A673 (cell line): Measurements from ENCODE around the gene ARHGEF28. TPM values are rescaled to one million over a fixed set of nuclear protein-coding genes. Genes with fewer than 3 reads are reported as not detected.

Experiments
- BruUV-seq: library from RNA; stranded (reverse); fragments of 400-500 nt; replicated peaks from 2 replicates; lab custom pipeline; 2021; lab: Mats Ljungman, UMichigan
- CTCF ChIA-PET: fragments of 300-600 bp; sonication (Branson Sonifier 250); formaldehyde crosslinking; loops from one replicate; lab custom pipeline; 2022; ENCODE audit warnings: antibody characterized with exemption; lab: Charles Lee
- POLR2A ChIA-PET: fragments of 300-600 bp; sonication (Branson Sonifier 250); formaldehyde crosslinking; loops from one replicate; lab custom pipeline; 2022; ENCODE audit warnings: antibody characterized with exemption; ENCODE audit not compliant: low non-redundant PET; lab: Charles Lee
- DNase-seq: peaks from one replicate; pipeline ENCODE4 v3.0.0-alpha.2; 2015; ENCODE audit warnings: low spot score
- H3K27ac ChIP-seq: fragments of 200-600 bp; sonication (generic); 2 replicates; pipeline ENCODE4 v1.5.1; 2016; ENCODE audit warnings: mixed run types, low read depth, mild to moderate bottlenecking, mixed read lengths, antibody characterized with exemption, low read length; ENCODE audit not compliant: poor library complexity, severe bottlenecking
- H3K27me3 ChIP-seq: fragments of 200-600 bp; sonication (generic); replicated peaks from 2 replicates; pipeline ENCODE4 v1.6.1; 2017; ENCODE audit warnings: mixed run types, low read depth, mild to moderate bottlenecking, mixed read lengths, antibody characterized with exemption, low read length; ENCODE audit not compliant: insufficient read depth, poor library complexity
- H3K36me3 ChIP-seq: fragments of 200-600 bp; sonication (generic); 2 replicates; pipeline ENCODE4 v1.6.1; 2016; ENCODE audit warnings: mixed run types, mild to moderate bottlenecking, mixed read lengths, antibody characterized with exemption, low read length; ENCODE audit not compliant: insufficient read depth, poor library complexity, severe bottlenecking
- H3K4me1 ChIP-seq: fragments of 200-600 bp; sonication (generic); 2 replicates; pipeline ENCODE4 v1.6.1; 2017; ENCODE audit warnings: mixed run types, mild to moderate bottlenecking, mixed read lengths, antibody characterized with exemption, low read length; ENCODE audit not compliant: insufficient read depth, poor library complexity, severe bottlenecking
- H3K4me3 ChIP-seq: fragments of 200-600 bp; sonication (generic); 2 replicates; pipeline ENCODE4 v1.5.1; 2016; ENCODE audit warnings: low read depth, mixed run types, mild to moderate bottlenecking, mixed read lengths, low read length; ENCODE audit not compliant: poor library complexity, severe bottlenecking
- H3K9me3 ChIP-seq: fragments of 200-600 bp; sonication (generic); 2 replicates; pipeline ENCODE4 v1.6.1; 2016; ENCODE audit warnings: mixed run types, low read depth, mild to moderate bottlenecking, mixed read lengths, antibody characterized with exemption, low read length; ENCODE audit not compliant: poor library complexity, severe bottlenecking
- EZH2 ChIP-seq: fragments of 200-600 bp; sonication (generic); IDR thresholded peaks from 2 replicates; pipeline ENCODE4 v1.6.1; 2017; ENCODE audit warnings: borderline replicate concordance, low read depth, mild to moderate bottlenecking, mixed read lengths, antibody characterized with exemption, low read length; ENCODE audit not compliant: poor library complexity, severe bottlenecking
- intact Hi-C: fragments of 100-400 bp; cut with micrococcal nuclease; formaldehyde crosslinking; loops from one replicate; pipeline ENCODE4 v1.10.0; 2022; ENCODE audit not compliant: unreplicated experiment
- total RNA-seq: library from RNA; stranded (reverse); gene quantifications from 2 replicates; pipeline ENCODE4 v1.2.3, GENCODE V29; 2021
- TF ChIP-seq, protein P1 (sequence below): fragments of 300-800, 200-600 bp; sonication (generic); conservative IDR thresholded peaks from 2 replicates; pipeline ENCODE4 v1.5.1; 2017; ENCODE audit warnings: low read depth, mild to moderate bottlenecking, antibody characterized with exemption, low read length, moderate library complexity, mixed read lengths

The ARHGEF28 gene
- total RNA-seq, 1 experiment from 2014 or later, result 3.4 TPM

DNA sequence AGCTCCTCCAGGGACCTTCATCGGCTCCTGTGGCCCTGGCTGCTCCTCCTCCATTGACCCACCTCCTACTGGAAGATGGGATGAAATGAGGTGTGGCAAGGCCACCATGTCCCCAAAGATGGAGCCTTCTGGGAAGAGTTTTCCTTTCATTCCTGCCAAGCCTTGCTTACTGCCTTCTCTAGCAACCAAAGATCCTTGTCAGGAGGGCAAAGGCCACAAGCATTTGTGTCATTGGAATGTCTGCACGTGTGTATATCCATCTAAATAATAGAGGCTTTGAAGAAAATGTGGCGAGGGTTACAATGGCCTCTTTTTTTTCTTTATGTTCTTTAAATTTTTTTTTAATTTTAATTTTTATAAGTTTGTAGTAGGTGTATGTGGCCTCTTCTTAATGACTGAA lies 313.6 kb downstream of the ARHGEF28 start:
- Histone ChIP-seq H3K27ac (no peak overlapping the region), H3K4me3 (no peak overlapping the region), H3K27me3 (peaks cover 67% of the 10 kb centered on the region), H3K9me3 (no peaks in the 10 kb centered on the region), H3K36me3 (no peaks in the 10 kb centered on the region), H3K4me1 (no peaks in the 10 kb centered on the region)
- TF ChIP-seq, protein P1, sequence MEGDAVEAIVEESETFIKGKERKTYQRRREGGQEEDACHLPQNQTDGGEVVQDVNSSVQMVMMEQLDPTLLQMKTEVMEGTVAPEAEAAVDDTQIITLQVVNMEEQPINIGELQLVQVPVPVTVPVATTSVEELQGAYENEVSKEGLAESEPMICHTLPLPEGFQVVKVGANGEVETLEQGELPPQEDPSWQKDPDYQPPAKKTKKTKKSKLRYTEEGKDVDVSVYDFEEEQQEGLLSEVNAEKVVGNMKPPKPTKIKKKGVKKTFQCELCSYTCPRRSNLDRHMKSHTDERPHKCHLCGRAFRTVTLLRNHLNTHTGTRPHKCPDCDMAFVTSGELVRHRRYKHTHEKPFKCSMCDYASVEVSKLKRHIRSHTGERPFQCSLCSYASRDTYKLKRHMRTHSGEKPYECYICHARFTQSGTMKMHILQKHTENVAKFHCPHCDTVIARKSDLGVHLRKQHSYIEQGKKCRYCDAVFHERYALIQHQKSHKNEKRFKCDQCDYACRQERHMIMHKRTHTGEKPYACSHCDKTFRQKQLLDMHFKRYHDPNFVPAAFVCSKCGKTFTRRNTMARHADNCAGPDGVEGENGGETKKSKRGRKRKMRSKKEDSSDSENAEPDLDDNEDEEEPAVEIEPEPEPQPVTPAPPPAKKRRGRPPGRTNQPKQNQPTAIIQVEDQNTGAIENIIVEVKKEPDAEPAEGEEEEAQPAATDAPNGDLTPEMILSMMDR, result no peak
- TF ChIP-seq EZH2, result no peak
- no peak for DNase-seq
- ChIA-PET POLR2A (no interaction called here), CTCF (no interaction called here)
- no TSS peak for BruUV-seq
- intact Hi-C loops, result no loop called here

DNA sequence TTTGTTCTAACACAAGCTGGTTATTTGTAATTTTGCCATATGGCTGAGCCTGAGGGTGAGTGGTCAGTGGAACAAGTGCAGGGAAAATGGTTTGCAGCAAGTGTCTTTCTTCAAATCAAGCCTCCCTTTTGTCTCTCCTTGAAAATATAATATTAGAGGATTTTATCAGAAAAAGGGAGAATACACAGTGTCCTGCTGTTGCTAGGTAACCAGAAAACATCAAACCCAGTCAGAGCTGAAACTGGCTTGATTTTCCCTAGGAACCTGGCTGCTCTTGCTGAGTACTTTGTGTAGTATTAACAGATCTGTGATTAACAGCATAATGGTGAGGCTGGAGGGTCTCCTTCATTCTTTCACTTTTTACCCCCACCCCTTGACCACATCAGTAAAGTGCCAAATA lies 314.0 kb downstream of the ARHGEF28 start:
- H3K27ac ChIP-seq, result no peak overlapping the region
- H3K4me3 ChIP-seq, result no peak overlapping the region
- BruUV-seq, result no TSS peak
- H3K36me3 ChIP-seq, result no peaks in the 10 kb centered on the region
- TF ChIP-seq, protein P1, result no peak
- no peak for TF ChIP-seq EZH2
- H3K4me1 ChIP-seq, result no peaks in the 10 kb centered on the region
- peaks cover 62% of the 10 kb centered on the region for H3K27me3 ChIP-seq
- CTCF ChIA-PET, result no interaction called here
- POLR2A ChIA-PET, result no interaction called here
- intact Hi-C loops, result no loop called here
- DNase-seq, result no peak
- no peaks in the 10 kb centered on the region for H3K9me3 ChIP-seq

DNA sequence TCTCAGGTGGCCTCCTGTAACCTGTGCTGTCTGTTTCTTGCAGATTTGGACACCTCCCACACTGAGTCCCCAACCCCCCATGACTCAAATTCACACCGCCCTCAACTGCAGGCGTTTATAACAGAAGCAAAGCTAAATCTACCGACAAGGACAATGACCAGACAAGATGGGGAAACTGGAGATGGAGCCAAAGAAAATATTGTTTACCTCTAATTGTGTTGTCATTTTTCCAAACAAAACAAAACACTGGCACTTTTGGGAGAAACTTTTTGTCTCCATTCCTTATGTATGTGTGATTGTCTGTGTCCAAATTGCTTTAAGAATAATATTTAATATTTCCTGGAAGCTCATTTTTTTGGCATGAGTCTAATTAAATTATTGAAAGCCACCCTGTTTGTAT lies 314.8 kb downstream of the ARHGEF28 start:
- H3K9me3 ChIP-seq, result no peaks in the 10 kb centered on the region
- no peaks in the 10 kb centered on the region for H3K4me1 ChIP-seq
- H3K27ac ChIP-seq, result no peak overlapping the region
- no peak for TF ChIP-seq EZH2
- TF ChIP-seq, protein P1, result no peak
- peaks cover 55% of the 10 kb centered on the region for H3K27me3 ChIP-seq
- no peak overlapping the region for H3K4me3 ChIP-seq
- POLR2A ChIA-PET, result no interaction called here
- intact Hi-C loops, result no loop called here
- CTCF ChIA-PET, result interaction anchor here (0.5 kb wide), 1 partner anchor 699 kb away, joined by 3 read pairs; no protein-coding TSS in a partner anchor
- DNase-seq, result no peak
- no TSS peak for BruUV-seq
- no peaks in the 10 kb centered on the region for H3K36me3 ChIP-seq
